Osteoblast (primary cell): ENCODE results near the gene GRIA3. TPM values are rescaled to one million over a fixed set of nuclear protein-coding genes. Genes with fewer than 3 reads are reported as not detected.
A peak's percentile ranks its signal among the peaks of the same experiment; 100 is the strongest.

Experiments
- DNase-seq: peaks from one replicate; pipeline ENCODE4 v3.0.0; 2011; ENCODE audit warnings: low spot score, mixed read lengths; ENCODE audit not compliant: insufficient read length; ENCODE audit errors: missing footprints
- H2AFZ ChIP-seq: 2 replicates; pipeline ENCODE4 v1.6.0; 2011; ENCODE audit warnings: mild to moderate bottlenecking, low read length
- H3K27ac ChIP-seq: 2 replicates; pipeline ENCODE4 v1.5.1; 2011; ENCODE audit warnings: mild to moderate bottlenecking, low read depth, low read length, moderate library complexity
- H3K27me3 ChIP-seq: 2 replicates; pipeline ENCODE4 v1.6.0; 2012; ENCODE audit warnings: mild to moderate bottlenecking, control low read depth, inconsistent platforms, low read length, moderate library complexity; ENCODE audit not compliant: insufficient read depth
- H3K36me3 ChIP-seq: 2 replicates; pipeline ENCODE4 v1.5.1; 2011; ENCODE audit warnings: mild to moderate bottlenecking, low read length, control low read depth, moderate library complexity; ENCODE audit not compliant: insufficient read depth
- H3K4me1 ChIP-seq: 2 replicates; pipeline ENCODE4 v1.5.1; 2011; ENCODE audit warnings: mild to moderate bottlenecking, low read length, control low read depth, moderate library complexity; ENCODE audit not compliant: insufficient read depth
- H3K4me2 ChIP-seq: 2 replicates; pipeline ENCODE4 v1.6.0; 2011; ENCODE audit warnings: mild to moderate bottlenecking, low read length; ENCODE audit not compliant: insufficient read depth
- H3K4me3 ChIP-seq: fragments of 200-600 bp; sonication (generic); 3 replicates; pipeline ENCODE4 v1.5.1; 2012; ENCODE audit warnings: mild to moderate bottlenecking, low read length, inconsistent platforms; ENCODE audit not compliant: insufficient read depth
- H3K79me2 ChIP-seq: 2 replicates; pipeline ENCODE4 v1.6.0; 2012; ENCODE audit warnings: mild to moderate bottlenecking, low read length, control low read depth, inconsistent platforms; ENCODE audit not compliant: insufficient read depth
- H3K9me3 ChIP-seq: 2 replicates; pipeline ENCODE4 v1.5.1; 2011; ENCODE audit warnings: low read depth, low read length, control low read depth
- H4K20me1 ChIP-seq: 2 replicates; pipeline ENCODE4 v1.6.0; 2012; ENCODE audit warnings: mild to moderate bottlenecking, low read length, control low read depth; ENCODE audit not compliant: insufficient read depth
- total RNA-seq: library from RNA; depleted of rRNA; stranded (reverse); fragments of >200 nt; gene quantifications from 2 replicates; pipeline ENCODE4 v1.2.3, GENCODE V29; 2012
- TF ChIP-seq, protein P1 (sequence below): IDR thresholded peaks from 2 replicates; pipeline ENCODE4 v1.5.1; 2011; ENCODE audit warnings: mild to moderate bottlenecking, low read depth, low read length, moderate library complexity; ENCODE audit errors: extremely low read depth

Gene GRIA3
- total RNA-seq, 1 donor, result 3.3 TPM

DNA sequence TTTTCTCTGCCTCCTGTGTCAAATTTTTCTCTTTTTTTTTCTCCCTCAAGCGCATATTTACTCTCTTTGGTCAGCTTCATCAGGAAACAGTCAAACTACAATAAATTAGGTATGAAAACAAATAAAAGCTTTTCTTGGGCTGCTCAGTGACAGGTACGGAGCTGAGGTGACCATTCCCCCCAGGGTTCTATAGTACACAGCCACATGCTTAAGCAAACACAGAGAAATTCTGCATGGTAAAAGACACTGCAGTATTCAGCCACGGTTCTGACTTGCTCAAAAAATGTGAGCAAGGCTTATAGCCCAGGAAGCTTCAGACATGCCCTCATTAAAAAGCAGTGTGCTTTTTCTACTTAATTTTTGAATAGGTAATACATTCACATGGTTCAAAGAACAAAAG lies 138.5 kb downstream of the GRIA3 start:
- Histone ChIP-seq H2AFZ (no peak overlapping the region), H3K4me2 (no peak overlapping the region), H3K27ac (no peak overlapping the region), H3K27me3 (no peaks in the 10 kb centered on the region), H4K20me1 (no peaks in the 10 kb centered on the region), H3K4me1 (peaks cover 11% of the 10 kb centered on the region), H3K36me3 (no peaks in the 10 kb centered on the region), H3K79me2 (no peaks in the 10 kb centered on the region), H3K9me3 (no peaks in the 10 kb centered on the region), H3K4me3 (no peak overlapping the region)
- no peak for DNase-seq
- TF ChIP-seq, protein P1, sequence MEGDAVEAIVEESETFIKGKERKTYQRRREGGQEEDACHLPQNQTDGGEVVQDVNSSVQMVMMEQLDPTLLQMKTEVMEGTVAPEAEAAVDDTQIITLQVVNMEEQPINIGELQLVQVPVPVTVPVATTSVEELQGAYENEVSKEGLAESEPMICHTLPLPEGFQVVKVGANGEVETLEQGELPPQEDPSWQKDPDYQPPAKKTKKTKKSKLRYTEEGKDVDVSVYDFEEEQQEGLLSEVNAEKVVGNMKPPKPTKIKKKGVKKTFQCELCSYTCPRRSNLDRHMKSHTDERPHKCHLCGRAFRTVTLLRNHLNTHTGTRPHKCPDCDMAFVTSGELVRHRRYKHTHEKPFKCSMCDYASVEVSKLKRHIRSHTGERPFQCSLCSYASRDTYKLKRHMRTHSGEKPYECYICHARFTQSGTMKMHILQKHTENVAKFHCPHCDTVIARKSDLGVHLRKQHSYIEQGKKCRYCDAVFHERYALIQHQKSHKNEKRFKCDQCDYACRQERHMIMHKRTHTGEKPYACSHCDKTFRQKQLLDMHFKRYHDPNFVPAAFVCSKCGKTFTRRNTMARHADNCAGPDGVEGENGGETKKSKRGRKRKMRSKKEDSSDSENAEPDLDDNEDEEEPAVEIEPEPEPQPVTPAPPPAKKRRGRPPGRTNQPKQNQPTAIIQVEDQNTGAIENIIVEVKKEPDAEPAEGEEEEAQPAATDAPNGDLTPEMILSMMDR, result no peak

DNA sequence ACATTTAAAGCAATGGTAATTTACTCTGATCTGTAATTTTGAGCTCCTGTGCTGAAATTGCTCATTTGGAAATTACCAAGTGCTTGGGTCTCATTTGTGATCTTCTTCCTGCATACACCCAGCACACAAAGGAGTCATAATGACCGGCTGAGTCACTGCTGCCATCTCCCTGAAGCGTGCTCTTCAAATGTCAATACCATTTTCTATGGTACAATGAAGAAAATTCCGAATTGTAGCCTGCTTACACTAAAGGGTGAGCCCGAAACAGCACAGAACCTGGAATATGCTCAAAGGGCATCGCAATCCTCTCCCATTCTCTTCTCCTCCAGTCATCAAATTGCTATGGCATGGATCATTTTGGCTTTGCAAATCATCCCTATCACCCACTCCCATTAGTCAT lies 140.5 kb downstream of the GRIA3 start:
- Histone ChIP-seq H4K20me1 (no peaks in the 10 kb centered on the region), H3K36me3 (no peaks in the 10 kb centered on the region), H3K4me2 (peak overlapping the region; percentile 20), H2AFZ (no peak overlapping the region), H3K27me3 (no peaks in the 10 kb centered on the region), H3K9me3 (no peaks in the 10 kb centered on the region), H3K27ac (no peak overlapping the region), H3K79me2 (no peaks in the 10 kb centered on the region), H3K4me1 (peaks cover 11% of the 10 kb centered on the region), H3K4me3 (no peak overlapping the region)
- TF ChIP-seq, protein P1, result no peak
- no peak for DNase-seq

DNA sequence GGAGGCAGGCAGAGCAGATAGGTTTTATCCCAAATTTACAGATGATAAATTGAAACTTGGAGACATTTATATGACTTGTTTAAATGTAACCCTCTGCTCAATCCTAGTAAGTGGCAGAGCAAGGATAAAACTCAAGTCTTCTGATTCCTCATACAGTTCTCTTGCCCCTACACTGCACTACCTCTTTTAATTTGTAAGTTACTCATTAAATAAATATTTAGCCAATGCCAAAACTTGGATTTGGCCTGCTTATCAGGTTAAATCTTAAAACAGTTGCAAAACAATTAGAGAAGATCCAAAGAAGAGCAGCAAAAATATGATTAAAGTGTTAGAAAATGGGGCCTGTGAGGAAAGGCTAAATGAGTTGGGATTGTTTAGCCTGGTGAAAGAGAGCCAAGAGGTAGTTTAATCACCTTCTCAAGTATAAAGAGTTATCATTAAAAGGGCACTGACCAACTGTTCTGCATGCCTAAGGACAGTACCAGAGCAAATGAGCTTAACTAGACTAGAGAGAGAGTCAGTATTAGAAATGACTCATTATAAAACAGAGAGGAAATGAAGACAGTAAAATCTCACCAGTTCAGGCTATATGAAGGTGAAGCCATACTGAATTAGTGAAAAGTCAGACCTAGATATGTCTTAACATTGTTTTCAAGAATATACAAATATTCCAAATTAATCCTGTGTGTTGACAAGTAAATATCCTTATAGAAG lies 146.3 kb downstream of the GRIA3 start:
- no peaks in the 10 kb centered on the region for H4K20me1 ChIP-seq
- H3K79me2 ChIP-seq, result no peaks in the 10 kb centered on the region
- no peak overlapping the region for H2AFZ ChIP-seq
- H3K9me3 ChIP-seq, result no peaks in the 10 kb centered on the region
- no peak for DNase-seq
- no peak overlapping the region for H3K27ac ChIP-seq
- TF ChIP-seq, protein P1, result no peak
- H3K27me3 ChIP-seq, result no peaks in the 10 kb centered on the region
- H3K4me2 ChIP-seq, result no peak overlapping the region
- no peaks in the 10 kb centered on the region for H3K36me3 ChIP-seq
- no peaks in the 10 kb centered on the region for H3K4me1 ChIP-seq
- no peak overlapping the region for H3K4me3 ChIP-seq

DNA sequence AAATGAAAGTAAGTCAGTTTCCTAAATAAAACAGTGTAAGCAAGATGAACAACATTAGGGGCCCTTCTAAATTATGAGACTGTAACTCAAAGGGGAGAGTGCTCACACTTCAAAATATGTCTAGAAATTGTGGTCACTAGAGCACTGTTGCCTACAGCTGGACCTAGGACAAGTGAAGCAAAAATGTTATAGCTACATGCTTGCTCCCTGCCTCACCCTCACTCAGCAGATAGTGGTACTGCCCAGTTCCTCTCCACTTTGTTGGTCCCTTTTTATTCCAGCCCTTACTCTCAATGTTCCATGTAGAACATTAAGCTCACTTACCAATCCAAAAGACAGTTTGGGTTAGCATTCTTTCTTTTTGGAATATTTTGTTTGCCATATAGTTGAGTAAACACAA lies 147.3 kb downstream of the GRIA3 start:
- no peak for DNase-seq
- no peaks in the 10 kb centered on the region for H3K79me2 ChIP-seq
- no peaks in the 10 kb centered on the region for H3K4me1 ChIP-seq
- no peak overlapping the region for H3K4me3 ChIP-seq
- no peak overlapping the region for H3K27ac ChIP-seq
- no peaks in the 10 kb centered on the region for H3K36me3 ChIP-seq
- H2AFZ ChIP-seq, result no peak overlapping the region
- H3K9me3 ChIP-seq, result no peaks in the 10 kb centered on the region
- TF ChIP-seq, protein P1, result no peak
- H3K27me3 ChIP-seq, result no peaks in the 10 kb centered on the region
- no peak overlapping the region for H3K4me2 ChIP-seq
- H4K20me1 ChIP-seq, result no peaks in the 10 kb centered on the region
